Measurements from ENCODE around the gene RRP36. TPM values are rescaled to one million over a fixed set of nuclear protein-coding genes. Genes with fewer than 3 reads are reported as not detected.
A peak's percentile ranks its signal among the peaks of the same experiment; 100 is the strongest.

RRP36 gene
- polyA plus RNA-seq, 3 donors, result 26.6 to 52.5 (median 43.3) TPM

DNA sequence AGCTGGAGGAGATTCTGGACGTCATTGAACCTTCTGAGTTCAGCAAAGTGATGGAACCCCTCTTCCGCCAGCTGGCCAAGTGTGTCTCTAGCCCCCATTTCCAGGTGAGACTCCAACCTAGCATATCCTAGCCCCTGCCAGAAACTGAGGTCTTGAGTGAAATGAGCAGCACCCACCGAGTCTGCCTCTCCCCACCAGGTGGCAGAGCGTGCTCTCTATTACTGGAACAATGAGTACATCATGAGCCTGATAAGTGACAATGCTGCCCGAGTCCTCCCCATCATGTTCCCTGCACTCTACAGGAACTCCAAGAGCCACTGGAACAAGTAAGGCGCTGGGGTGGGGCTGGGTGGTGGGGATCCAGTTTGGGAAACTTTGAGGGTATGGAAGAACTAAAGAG, 12.3 kb upstream of the RRP36 start:
- Mint-ChIP-seq H3K9me3 (no peaks in the 10 kb centered on the region), H3K4me3 (no peak overlapping the region), H3K27ac (peak overlapping the region in 1 of 7 donors; percentile 12), H3K36me3 (peaks cover 59 to 65% of the 10 kb centered on the region in 2 donors), H3K4me1 (peaks cover 16% of the 10 kb centered on the region), H3K27me3 (ENCODE audit: low read depth in 3 of 3) (peaks cover 0 to 3% (median 0%) of the 10 kb centered on the region in 3 donors)
- Histone ChIP-seq H3K9ac (ENCODE audit: insufficient read depth, low read length, poor library complexity, severe bottlenecking) (no peak overlapping the region), H3K27ac (ENCODE audit: low read depth in 1 of 2, low read length in 2 of 2) (no peak overlapping the region), H3K4me2 (replicated peaks; ENCODE audit: extremely low read depth, low read length, poor library complexity, severe bottlenecking) (no peak overlapping the region), H3K9me3 (replicated peaks in 1 of 2; ENCODE audit: control insufficient read depth in 1 of 2, insufficient read depth in 1 of 2, low read length in 2 of 2) (no peaks in the 10 kb centered on the region), H3K36me3 (replicated peaks in 1 of 2; ENCODE audit: control insufficient read depth in 1 of 2, insufficient read depth in 2 of 2, low read length in 2 of 2) (peaks cover 65 to 72% of the 10 kb centered on the region in 2 donors), H3K79me2 (ENCODE audit: insufficient read depth, low read length) (peaks cover 21% of the 10 kb centered on the region), H2AFZ (ENCODE audit: insufficient read depth, low read depth, low read length, poor library complexity, severe bottlenecking) (no peak overlapping the region), H4K20me1 (ENCODE audit: insufficient read depth, low read length) (peaks cover 4% of the 10 kb centered on the region), H3K4me3 (replicated peaks in 1 of 3; ENCODE audit: low read depth in 2 of 3, low read length in 3 of 3) (no peak overlapping the region), H3K4me1 (ENCODE audit: control insufficient read depth in 1 of 2, insufficient read depth in 2 of 2, low read length in 2 of 2) (peaks cover 12 to 14% of the 10 kb centered on the region in 2 donors), H3K27me3 (ENCODE audit: control insufficient read depth in 2 of 2, insufficient read depth in 2 of 2, low read length in 2 of 2) (no peaks in the 10 kb centered on the region)
- intact Hi-C loops (cut with micrococcal nuclease), result loop anchor here in 1 of 2 donors (5.0 kb wide), 1 partner anchor 133 kb away; no protein-coding TSS in a partner anchor
- DNase-seq, result no peak
- TF ChIP-seq, protein P1, sequence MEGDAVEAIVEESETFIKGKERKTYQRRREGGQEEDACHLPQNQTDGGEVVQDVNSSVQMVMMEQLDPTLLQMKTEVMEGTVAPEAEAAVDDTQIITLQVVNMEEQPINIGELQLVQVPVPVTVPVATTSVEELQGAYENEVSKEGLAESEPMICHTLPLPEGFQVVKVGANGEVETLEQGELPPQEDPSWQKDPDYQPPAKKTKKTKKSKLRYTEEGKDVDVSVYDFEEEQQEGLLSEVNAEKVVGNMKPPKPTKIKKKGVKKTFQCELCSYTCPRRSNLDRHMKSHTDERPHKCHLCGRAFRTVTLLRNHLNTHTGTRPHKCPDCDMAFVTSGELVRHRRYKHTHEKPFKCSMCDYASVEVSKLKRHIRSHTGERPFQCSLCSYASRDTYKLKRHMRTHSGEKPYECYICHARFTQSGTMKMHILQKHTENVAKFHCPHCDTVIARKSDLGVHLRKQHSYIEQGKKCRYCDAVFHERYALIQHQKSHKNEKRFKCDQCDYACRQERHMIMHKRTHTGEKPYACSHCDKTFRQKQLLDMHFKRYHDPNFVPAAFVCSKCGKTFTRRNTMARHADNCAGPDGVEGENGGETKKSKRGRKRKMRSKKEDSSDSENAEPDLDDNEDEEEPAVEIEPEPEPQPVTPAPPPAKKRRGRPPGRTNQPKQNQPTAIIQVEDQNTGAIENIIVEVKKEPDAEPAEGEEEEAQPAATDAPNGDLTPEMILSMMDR (IDR thresholded peaks at IDR 0.05), result peak; percentile 27
- 93% methylated on average over 3 of the region's 6 CpGs for WGBS (ENCODE audit: insufficient coverage)

DNA sequence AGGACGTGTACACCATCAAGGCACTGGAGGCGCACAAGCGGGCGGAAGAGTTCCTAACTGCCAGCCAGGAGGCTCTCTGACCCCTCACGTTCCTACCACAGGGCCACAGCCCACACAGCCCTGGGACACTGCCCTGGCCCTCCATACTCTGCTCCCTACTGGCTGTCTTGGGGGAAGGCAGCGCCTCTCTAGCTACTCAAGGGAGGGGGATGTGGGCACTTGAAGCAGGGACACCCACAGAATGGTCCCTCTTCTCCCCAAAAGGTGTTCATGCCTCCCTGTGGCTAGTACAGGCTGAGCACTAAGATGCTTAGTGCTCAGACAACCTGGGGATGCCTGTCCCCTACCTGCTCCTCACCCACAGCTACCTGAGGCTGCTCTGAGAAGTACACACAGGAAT, 10.2 kb upstream of the RRP36 start:
- Histone ChIP-seq H3K79me2 (ENCODE audit: insufficient read depth, low read length) (peaks cover 42% of the 10 kb centered on the region), H2AFZ (ENCODE audit: insufficient read depth, low read depth, low read length, poor library complexity, severe bottlenecking) (no peak overlapping the region), H3K9me3 (replicated peaks in 1 of 2; ENCODE audit: control insufficient read depth in 1 of 2, insufficient read depth in 1 of 2, low read length in 2 of 2) (no peaks in the 10 kb centered on the region), H3K4me3 (replicated peaks in 1 of 3; ENCODE audit: low read depth in 2 of 3, low read length in 3 of 3) (no peak overlapping the region), H4K20me1 (ENCODE audit: insufficient read depth, low read length) (peaks cover 19% of the 10 kb centered on the region), H3K4me1 (ENCODE audit: control insufficient read depth in 1 of 2, insufficient read depth in 2 of 2, low read length in 2 of 2) (peaks cover 31 to 34% of the 10 kb centered on the region in 2 donors), H3K4me2 (replicated peaks; ENCODE audit: extremely low read depth, low read length, poor library complexity, severe bottlenecking) (no peak overlapping the region), H3K9ac (ENCODE audit: insufficient read depth, low read length, poor library complexity, severe bottlenecking) (no peak overlapping the region), H3K27me3 (ENCODE audit: control insufficient read depth in 2 of 2, insufficient read depth in 2 of 2, low read length in 2 of 2) (no peaks in the 10 kb centered on the region), H3K27ac (ENCODE audit: low read depth in 1 of 2, low read length in 2 of 2) (no peak overlapping the region), H3K36me3 (replicated peaks in 1 of 2; ENCODE audit: control insufficient read depth in 1 of 2, insufficient read depth in 2 of 2, low read length in 2 of 2) (peaks cover 60 to 62% of the 10 kb centered on the region in 2 donors)
- DNase-seq, result no peak
- Mint-ChIP-seq H3K9me3 (no peaks in the 10 kb centered on the region), H3K27ac (peak overlapping the region in 2 of 7 donors; percentile 3 to 13), H3K4me3 (no peak overlapping the region), H3K36me3 (peaks cover 54 to 57% of the 10 kb centered on the region in 2 donors), H3K27me3 (ENCODE audit: low read depth in 3 of 3) (peaks cover 0 to 3% (median 1%) of the 10 kb centered on the region in 3 donors), H3K4me1 (peaks cover 34% of the 10 kb centered on the region)
- intact Hi-C loops (cut with micrococcal nuclease), result loop anchor here (5.0 to 10.0 kb wide), 3 partner anchors 34 to 504 kb away; partner anchors contain the start of genes PEX6 (in 2 of the 2), LRRC73 (in 1 of the 2), POLR1C (in 1 of the 2) and YIPF3 (in 1 of the 2)
- TF ChIP-seq, protein P1 (IDR thresholded peaks at IDR 0.05), result no peak
- 80% methylated on average over 1 of the region's 6 CpGs for WGBS (ENCODE audit: insufficient coverage)
